OCI-LY3 (cell line): ENCODE data around the gene PFKFB3.

Experiments used
- EZH2phosphoT487 ChIP-seq: fragments of 200-600 bp; shearing (Covaris generic); IDR thresholded peaks from 2 replicates; pipeline ENCODE4 v1.6.1; 2018; ENCODE audit warnings: antibody characterized with exemption, mixed run types, low read depth
- TF ChIP-seq, protein P1 (sequence below): fragments of 200-600, 300-600 bp; sonication (generic); IDR thresholded peaks from 2 replicates; pipeline ENCODE4 v1.5.1; 2014; ENCODE audit warnings: antibody characterized with exemption, low read length, low read depth

DNA sequence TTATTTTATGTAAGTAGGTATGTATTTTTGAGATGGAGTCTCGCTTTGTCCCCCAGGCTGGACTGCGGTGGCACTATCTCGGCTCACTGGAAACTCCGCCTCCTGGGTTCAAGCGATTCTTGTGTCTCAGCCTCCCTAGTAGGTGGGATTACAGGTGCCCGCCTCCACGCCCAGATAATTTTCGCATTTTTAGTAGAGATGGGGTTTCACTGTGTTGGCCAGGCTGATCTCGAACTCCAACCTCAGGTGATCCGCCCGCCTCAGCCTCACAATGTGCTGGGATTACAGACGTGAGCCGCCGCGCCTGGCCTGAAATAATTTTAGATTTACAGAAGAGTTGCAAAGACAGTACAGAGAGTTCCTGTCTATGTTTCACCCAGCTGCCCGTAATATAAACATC is 37.5 kb downstream of the PFKFB3 start:
- TF ChIP-seq, protein P1, sequence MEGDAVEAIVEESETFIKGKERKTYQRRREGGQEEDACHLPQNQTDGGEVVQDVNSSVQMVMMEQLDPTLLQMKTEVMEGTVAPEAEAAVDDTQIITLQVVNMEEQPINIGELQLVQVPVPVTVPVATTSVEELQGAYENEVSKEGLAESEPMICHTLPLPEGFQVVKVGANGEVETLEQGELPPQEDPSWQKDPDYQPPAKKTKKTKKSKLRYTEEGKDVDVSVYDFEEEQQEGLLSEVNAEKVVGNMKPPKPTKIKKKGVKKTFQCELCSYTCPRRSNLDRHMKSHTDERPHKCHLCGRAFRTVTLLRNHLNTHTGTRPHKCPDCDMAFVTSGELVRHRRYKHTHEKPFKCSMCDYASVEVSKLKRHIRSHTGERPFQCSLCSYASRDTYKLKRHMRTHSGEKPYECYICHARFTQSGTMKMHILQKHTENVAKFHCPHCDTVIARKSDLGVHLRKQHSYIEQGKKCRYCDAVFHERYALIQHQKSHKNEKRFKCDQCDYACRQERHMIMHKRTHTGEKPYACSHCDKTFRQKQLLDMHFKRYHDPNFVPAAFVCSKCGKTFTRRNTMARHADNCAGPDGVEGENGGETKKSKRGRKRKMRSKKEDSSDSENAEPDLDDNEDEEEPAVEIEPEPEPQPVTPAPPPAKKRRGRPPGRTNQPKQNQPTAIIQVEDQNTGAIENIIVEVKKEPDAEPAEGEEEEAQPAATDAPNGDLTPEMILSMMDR, result no peak
- no peak for TF ChIP-seq EZH2phosphoT487
